GM12801 (cell line): ENCODE measurements around the gene PIP5K1C.

ENCODE experiments used
- CTCF ChIP-seq: IDR thresholded peaks from one replicate; pipeline ENCODE4 v1.5.1; 2011; ENCODE audit warnings: control low read depth; ENCODE audit not compliant: insufficient read length; ENCODE audit errors: extremely low read depth

PIP5K1C gene

DNA sequence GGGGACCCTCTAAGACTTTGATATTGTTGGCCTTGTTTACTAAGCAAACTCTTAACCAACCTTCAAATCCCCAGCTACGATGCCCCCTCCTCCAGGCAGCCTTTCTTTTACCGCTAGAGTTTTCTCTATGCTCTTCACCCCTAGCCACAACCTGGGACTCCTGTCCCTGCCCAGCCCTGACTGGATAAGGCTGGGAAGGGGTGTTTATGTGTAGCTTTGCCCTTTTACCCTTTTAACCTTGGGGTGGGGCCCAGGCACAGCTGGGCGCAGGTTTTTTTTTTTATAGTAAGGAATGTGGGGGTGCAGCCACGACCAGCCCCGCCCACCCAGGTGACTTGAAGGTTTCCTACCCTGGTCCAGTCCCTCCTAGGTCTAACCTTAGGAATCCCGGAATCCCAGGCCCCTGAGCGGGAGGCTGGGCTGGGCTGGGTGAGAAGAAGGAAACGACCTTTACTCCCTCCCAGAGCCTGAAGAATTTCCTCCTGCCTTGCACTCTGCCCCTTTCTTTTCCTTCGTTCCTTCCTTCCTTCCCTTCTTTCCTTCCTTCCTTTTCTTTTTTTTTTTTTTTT lies 20.2 kb upstream of the PIP5K1C start:
- no peak for TF ChIP-seq CTCF

DNA sequence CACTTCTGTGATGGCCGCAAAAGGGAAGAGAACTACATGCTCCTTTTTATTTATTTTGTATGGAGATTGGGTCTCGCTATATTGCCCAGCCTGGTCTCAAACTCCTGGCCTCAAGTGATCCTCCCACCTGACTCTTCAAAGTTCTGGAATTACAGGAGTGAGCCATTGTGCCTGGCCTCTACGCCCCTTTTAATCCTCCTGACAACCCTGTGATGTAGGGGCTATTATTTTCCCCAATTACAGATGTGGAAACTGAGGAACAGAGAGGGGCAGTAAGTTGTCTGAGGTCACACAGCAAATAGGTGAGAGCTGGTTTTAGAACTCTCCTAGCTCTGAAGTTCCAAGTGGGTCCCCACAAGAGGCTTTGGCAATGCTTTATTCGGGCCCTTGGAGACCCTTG lies 19.6 kb upstream of the PIP5K1C start:
- no peak for TF ChIP-seq CTCF

- TF ChIP-seq CTCF = no peak
These were observed 15.9 kb upstream of the PIP5K1C start for GRCh38 chr19:3716147-3716668.

DNA sequence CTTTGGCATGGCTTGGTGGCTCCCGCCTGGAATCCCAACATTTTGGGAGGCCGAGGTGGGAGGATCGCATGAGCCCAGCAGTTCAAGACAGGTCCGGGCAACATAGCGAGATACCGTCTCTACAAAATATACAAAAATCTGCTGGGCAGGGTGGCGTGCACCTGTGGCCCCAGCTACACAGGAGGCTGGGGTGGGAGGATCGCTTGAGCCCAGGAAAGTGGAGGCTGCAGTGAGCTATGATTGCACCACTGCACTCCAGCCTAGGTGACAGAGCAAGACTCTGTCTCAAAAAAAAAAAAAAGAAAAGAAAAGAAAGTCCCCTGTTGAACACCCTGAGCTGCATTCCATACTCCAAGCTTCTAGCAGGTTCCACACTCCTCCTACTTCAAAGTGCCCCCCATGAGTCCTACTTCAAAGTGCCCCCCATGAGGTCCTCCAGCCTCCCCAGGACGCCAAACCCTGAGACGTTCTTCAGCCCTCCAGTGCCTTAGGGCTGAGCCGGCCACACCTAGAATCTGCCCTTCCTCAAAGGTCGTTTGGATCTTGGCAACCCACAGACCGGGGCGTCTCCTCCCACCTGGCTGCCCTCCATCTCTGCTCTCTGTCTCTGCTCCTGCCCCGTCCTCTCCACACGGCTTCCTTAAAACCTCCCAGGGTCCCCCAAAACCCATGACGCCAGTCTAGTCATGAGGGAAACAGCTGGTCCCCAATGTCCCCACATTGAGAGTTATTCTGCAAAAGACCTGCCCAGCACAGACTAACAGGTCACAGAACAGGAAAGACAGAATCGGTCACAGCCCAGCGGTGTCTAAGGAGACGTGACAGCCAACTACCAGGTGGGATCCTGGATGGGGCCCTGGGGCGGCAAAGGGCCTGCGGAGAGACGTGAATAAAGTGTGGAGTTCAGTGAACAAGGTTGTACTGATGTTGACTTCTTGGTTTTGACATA lies 12.7 kb upstream of the PIP5K1C start:
- no peak for TF ChIP-seq CTCF

- TF ChIP-seq CTCF = no peak
These were observed 10.1 kb upstream of the PIP5K1C start for GRCh38 chr19:3710265-3710812.

DNA sequence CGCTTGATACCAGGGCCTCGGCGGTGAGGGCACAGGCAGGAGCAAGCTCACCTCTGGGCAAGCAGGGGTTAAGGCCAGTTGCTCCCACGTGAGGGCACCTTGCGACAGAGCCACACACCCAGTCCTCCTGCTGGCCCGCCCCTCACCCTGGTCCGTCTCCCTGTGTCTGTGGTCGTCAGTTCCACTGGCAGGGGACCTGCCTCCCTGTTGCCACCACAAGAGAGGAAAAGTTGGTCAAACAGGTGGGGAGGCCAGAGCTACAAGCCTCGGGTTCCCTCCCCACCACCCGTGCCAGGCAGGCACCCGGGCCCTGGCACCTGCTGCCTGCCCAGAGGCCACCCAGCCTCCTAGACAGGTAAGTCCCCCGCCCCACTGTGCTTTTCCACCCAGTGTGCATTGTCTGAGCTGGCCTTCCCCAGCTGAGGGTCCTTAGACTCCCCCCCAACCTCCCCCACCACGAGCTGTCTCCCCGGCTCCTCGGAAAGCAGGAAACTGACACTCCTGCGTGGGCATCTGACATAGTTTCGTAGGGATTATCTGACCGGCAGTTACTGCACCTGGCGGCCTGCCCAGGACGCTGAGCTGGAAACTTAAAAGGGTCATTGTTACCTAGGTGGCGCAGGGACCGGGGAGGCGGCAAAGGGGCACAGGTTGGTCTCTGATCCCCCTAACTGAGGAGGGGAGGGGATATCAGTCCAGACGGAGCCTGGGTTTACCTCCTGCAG lies 8.1 kb upstream of the PIP5K1C start, which contains the start of gene TJP3:
TJP3 (plus strand) TSS at position 178 of the 725 bp plus-strand sequence. CDS start 20,049 bp downstream, outside the sequence.
- TF ChIP-seq CTCF = no peak

GRCh38 chr19:3707868-3708206 lies 7.6 kb upstream of the PIP5K1C start:
- no peak for TF ChIP-seq CTCF
